Glomerular visceral epithelial cell (primary cell): ENCODE data around the gene C16orf92.
A peak's percentile ranks its signal among the peaks of the same experiment; 100 is the strongest.

ENCODE experiments used
- DNase-seq: peaks from one replicate; pipeline ENCODE4 v3.0.0-alpha.2; 2016; ENCODE audit errors: extremely low spot score

Gene C16orf92

GRCh38 chr16:30022887-30023286, at the start of gene C16orf92:
Gene C16orf92, plus strand, starts transcription at chr16:30023198. Its CDS starts 143 bp downstream, at chr16:30023341.
- DNase-seq: no peak

GRCh38 chr16:29973384-29974246, 49.4 kb upstream of the C16orf92 start, which contains the start of gene TAOK2:
Gene TAOK2, plus strand, starts transcription at chr16:29973868. Its CDS starts 3,905 bp downstream, at chr16:29977773.
- DNase-seq: peak; percentile 99

- no peak for DNase-seq
Measured at GRCh38 chr16:29974291-29975133, 48.5 kb upstream of the C16orf92 start.

- DNase-seq: no peak
Measured at GRCh38 chr16:29975134-29975538, 47.9 kb upstream of the C16orf92 start.

GRCh38 chr16:29975811-29976511, 47.0 kb upstream of the C16orf92 start:
- DNase-seq: no peak

GRCh38 chr16:29977063-29977825, 45.8 kb upstream of the C16orf92 start:
- no peak for DNase-seq

- no peak for DNase-seq
Measured at GRCh38 chr16:29978081-29978480, 44.9 kb upstream of the C16orf92 start.

GRCh38 chr16:29978564-29979270, 44.3 kb upstream of the C16orf92 start:
- DNase-seq: no peak

- DNase-seq: no peak
Measured at GRCh38 chr16:29982560-29983419, 40.2 kb upstream of the C16orf92 start.

- no peak for DNase-seq
Measured at GRCh38 chr16:29983420-29984136, 39.4 kb upstream of the C16orf92 start.

- DNase-seq: no peak
Measured at GRCh38 chr16:29984137-29984763, 38.7 kb upstream of the C16orf92 start.

- DNase-seq: no peak
Measured at GRCh38 chr16:29984764-29985147, 38.2 kb upstream of the C16orf92 start.

- no peak for DNase-seq
Measured at GRCh38 chr16:29985271-29985811, 37.7 kb upstream of the C16orf92 start.

- DNase-seq: no peak
Measured at GRCh38 chr16:29986231-29986630, 36.8 kb upstream of the C16orf92 start.

GRCh38 chr16:29986931-29987330, 36.1 kb upstream of the C16orf92 start:
- no peak for DNase-seq

- no peak for DNase-seq
Measured at GRCh38 chr16:29987371-29988085, 35.5 kb upstream of the C16orf92 start.

- no peak for DNase-seq
Measured at GRCh38 chr16:29988346-29989075, 34.5 kb upstream of the C16orf92 start.
